GM19468 (cell line): ENCODE measurements around the gene IQCE.
A peak's percentile ranks its signal among the peaks of the same experiment; 100 is the strongest.

Source experiments
- ATAC-seq: cut with Tn5 transposase; IDR thresholded peaks from one replicate; pipeline ENCODE4 v1.9.1; 2021; ENCODE audit warnings: mild to moderate bottlenecking, moderate library complexity, moderate number of reproducible peaks; ENCODE audit not compliant: unreplicated experiment; ENCODE audit errors: extremely low read depth

The IQCE gene, protein sequence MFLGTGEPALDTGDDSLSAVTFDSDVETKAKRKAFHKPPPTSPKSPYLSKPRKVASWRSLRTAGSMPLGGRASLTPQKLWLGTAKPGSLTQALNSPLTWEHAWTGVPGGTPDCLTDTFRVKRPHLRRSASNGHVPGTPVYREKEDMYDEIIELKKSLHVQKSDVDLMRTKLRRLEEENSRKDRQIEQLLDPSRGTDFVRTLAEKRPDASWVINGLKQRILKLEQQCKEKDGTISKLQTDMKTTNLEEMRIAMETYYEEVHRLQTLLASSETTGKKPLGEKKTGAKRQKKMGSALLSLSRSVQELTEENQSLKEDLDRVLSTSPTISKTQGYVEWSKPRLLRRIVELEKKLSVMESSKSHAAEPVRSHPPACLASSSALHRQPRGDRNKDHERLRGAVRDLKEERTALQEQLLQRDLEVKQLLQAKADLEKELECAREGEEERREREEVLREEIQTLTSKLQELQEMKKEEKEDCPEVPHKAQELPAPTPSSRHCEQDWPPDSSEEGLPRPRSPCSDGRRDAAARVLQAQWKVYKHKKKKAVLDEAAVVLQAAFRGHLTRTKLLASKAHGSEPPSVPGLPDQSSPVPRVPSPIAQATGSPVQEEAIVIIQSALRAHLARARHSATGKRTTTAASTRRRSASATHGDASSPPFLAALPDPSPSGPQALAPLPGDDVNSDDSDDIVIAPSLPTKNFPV

DNA sequence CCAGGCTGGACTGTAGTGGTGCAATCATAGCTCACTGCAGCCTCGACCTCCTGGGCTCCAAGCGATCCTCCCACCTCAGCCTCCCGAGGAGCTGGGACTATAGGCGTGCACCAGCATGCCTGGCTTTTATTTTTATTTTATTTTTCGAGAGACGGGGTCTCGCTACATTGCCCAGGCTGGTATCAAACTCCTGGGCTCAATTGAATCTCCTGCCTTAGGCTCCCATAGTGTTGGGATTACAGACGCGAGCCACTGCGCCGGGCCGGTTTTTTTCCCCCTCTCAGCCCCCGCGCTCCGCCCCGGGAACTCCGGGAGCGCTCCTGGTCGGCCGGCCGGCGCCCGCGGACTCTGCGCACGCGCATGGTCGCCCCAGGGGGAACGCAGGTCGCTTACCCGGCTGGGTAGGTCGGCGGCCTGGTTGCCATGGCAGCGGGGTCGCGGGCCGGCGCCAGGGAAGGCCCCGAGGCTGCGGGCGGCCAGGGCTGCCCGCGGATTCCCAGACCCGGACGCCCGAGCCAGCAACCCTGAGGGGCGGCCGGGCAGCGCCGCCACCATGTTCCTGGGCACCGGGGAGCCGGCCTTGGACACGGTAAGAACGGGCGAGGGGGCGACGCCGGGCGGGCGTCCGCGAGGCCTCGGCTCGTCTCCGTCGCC, at the start of gene IQCE:
Gene IQCE, plus strand, starts transcription at position 351 of the 654 bp plus-strand sequence. Its CDS starts 203 bp downstream, at position 554.
- ATAC-seq = peak; percentile 39

DNA sequence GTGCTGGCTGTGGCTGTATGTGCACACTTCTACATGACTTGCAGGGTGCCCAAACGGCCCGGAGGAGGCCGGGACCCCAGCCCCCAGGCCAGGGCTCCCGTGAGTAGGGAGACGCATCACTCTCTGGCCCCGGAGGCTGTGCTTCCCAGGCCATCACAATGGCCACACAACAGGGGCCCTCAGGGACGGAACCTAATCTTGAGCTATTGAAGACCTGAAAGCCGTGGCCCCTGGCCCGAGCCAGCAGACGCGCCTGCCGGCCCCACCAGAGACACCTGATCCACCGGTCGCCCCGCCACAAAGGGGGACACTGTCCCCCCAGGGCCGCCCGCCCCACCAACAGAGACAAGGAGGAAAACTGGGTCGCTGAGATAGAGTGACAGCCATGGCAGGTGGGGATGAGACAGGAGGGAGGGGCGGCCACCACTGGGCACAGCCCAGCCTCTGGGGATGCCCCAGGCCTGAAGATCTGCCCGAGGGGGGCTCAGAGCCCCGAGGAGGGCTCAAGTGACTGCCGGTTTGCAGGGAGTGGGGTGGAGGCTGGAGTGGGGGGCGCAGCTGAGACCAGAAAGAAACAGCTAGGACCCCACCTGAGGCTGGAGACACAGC, 49.4 kb upstream of the IQCE start:
- ATAC-seq = no peak

DNA sequence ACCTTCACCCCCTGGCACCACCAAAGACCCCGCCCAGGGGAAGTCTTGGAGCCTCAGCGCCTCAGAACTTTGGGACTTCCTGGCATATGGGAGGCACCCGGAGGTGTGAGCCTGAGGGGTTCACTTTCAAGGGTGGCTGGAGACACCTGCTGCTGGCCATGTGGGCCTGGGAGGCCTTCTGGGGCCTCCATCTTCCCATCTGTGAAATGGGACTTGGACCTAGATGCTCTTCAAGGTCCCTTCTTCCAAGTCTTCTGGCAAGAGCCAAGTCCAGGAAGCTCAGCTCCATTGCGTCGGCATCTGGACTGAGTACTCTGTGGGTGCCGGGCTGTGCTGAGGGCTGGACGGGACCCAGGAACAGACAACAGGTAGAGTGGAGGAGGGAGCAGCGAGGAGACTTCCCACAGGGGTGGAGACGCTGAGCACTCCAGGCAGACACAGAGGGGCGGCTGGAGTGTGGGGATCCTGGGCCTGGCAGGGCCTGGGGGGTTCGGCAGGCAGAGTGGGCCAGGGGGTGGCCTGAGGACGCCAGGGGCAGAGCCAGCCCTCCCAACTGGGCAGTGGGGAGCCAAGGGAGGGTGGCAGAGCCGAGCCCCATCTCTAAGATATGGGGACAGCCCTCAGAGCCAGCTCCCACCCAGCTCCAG, 48.5 kb upstream of the IQCE start:
- no peak for ATAC-seq

DNA sequence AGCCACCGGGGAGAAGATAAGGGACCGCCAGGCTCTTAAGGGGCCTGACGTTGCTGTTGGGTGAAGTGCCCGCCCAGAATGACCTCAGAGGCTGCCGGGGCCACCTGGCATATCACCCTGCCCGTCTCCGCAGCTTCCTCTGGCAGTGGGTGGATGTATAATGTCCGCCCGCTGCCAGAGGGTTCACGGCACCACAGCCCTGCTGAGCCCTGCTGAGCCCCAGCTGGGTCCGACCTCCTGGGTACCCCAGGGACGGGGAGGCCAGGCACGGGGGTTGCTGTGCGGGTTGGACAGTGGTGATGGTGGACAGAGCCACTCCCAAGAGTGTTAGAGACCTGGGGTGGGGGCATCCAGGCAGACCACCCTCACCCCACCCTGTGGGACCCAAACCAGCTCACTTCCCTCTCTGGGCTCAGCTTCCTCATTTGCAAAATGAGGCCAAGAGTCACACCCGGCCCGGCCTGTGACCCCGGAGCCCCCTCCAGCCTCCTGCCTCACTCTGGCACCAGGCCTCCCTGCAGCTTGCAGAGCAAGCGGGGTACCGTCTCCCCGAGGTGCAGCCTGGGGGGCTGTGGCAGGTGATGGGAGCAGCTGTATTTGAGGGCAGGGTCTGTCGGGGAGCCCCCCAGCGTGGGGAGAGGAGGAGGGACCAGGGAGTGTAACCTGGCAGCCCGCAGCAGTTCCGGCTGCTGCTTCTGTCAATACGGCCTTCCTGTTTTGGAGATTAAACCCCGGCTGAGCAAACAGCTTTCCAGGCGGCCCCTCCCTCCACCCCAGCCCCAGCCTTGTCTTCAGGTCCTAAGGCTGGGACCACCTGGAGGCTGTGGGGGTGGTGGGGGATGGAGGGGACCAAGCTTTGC, 47.6 kb upstream of the IQCE start:
- ATAC-seq = no peak

DNA sequence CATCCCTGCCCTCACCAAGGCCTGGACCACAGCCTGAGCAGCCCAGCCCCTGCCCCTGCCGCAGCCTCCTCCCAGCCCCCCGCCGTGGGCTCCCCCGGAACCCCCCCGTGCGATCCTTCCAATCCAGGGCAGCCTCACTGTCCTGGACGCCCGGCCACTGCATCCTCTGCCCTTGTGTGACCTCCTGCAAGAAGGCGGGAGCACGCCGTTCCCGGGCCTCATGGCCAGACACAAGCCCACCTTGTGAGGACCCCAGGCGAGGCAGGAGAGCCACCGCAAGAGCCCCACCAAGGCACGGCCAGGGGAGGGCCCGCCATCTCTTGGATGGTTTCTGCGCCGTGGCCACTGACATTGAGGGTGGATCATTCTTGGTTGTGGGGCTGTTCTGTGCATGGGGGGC, 47.0 kb upstream of the IQCE start:
- no peak for ATAC-seq

DNA sequence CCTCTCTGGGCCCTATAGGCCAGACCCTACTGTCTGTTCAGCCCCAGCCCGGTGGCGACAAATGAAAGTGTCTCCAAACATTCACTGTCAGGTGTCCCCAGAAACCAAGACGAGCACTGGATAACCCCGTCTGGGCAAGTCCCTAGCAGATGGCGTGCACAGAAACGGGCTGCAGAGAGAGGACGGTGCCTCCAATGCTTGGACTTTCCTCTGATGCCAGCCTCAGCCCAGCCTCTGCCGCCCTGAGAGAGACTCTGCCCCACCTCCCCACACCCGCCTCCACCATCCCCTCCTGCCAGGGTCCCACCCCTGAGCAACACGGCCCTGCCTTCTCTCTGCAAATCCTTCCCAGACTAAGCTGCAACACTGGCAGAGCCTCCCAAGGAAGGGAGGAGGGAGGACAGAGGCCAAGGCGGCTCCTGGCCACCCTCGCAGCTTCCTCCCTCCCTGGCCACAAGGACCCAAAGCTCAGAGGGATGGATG, 46.6 kb upstream of the IQCE start:
- no peak for ATAC-seq

DNA sequence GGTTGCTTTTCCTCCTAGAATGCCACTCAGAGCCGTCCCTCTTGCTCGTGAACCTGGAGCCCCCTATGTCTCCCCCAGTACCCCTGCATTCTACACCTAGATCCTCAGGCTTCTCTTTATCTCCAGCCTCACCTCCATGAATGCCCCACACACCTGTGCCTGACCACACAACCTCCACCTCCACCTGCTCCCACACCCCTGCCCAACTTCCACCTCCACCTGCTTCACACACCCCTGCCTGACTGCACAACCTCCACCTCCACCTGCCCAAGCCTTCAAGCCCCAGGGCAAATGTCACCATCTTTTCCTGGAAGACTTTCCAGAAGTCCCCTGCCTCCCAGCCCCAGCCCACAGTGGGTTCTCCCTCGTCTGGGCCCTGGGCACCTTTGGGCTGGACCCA, 46.1 kb upstream of the IQCE start:
- no peak for ATAC-seq

DNA sequence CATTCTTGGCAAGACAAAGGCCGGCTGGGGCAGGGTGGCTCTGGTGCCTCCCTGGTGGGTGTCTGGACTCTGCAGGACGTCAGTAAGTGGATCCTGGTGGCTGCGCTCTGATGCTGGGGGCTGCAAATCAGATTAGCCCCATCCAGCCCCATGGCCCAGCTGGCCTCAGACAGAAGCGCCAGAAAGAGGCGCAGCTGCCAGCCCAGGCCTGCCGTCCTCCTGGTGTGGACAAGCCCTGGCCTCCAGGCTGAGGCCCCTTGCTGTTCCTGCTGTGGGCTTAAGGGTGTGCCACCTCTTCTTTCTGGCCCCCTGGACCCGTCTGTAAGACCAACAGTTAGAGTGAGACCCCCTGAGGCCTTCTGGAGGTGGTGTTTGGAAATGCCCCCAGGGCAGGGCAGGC, 45.1 kb upstream of the IQCE start:
- no peak for ATAC-seq

DNA sequence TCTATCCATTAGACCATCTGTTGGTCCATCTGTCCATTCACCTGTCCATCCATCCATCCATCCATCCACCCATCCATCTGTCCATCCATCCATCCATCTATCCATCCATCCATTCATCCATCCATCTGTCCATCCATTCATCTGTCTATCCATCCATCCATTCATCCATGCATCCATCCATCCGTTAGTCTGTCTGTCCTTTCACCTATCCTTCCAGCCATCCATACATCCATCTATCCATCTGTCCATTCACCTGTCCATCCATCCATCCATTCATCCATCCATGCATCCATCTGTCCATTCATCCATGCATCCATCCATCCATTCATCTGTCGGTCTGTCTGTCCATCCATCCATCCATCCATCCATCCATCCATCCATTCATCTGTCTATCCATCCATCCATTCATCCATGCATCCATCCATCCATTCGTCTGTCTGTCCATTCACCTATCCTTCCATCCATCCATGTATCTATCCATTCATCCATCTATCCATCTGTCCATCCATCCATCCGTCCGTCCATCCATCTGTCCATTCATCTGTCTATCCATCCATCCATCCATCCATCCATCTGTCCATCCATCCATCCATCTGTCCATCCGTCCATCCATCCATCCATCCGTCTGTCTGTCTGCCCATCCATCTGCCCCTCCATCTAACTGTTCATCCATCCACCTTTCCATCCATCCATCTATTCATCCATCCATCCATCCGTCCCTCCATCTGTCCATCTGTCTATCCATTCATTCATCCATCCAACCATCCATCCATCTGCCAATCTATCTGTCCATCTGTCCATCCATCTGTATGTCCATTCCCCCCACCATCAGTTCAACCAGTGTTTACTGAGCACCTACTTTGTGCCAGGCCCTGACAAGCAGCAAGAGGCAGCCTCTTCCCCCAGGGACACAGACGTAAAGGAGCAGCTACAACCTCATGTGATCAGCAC, 44.0 kb upstream of the IQCE start:
- no peak for ATAC-seq

DNA sequence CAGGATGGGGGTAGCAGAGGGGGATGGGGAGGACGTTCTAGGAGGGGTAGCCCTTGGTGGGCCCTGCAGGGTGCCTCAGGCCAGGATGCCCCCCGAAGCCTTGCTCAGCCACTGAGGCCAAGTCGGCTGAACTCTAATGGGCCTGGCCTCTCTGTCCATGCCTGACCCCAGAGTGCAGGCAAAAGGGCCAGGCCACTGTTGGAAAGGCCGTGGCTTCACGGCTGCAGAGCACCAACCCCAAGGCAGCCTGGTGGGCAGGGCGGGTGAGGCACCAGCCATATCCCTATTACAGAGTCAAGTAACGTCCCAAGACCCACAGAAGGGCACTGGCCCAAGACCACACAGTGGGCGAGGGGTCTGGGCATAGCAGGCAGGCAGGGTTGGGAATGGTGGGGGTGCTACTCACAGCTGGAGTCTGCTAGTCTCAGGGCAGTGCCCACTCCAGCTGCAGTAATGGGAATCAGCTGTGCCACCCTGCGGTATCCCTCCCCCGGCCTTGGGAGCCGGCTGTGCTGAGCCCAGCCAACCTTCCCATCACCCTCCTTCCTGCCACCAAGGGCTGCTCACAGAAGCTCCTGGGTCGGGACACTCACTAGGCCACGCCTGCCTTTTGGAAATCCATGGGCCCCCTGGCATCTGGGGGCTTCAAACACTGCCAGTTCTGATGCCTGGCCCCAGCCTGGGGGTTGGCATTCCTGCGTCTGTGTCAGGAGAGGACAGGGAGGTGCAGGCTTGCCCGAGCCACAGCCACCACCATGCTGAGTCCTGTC, 43.2 kb upstream of the IQCE start:
- no peak for ATAC-seq

DNA sequence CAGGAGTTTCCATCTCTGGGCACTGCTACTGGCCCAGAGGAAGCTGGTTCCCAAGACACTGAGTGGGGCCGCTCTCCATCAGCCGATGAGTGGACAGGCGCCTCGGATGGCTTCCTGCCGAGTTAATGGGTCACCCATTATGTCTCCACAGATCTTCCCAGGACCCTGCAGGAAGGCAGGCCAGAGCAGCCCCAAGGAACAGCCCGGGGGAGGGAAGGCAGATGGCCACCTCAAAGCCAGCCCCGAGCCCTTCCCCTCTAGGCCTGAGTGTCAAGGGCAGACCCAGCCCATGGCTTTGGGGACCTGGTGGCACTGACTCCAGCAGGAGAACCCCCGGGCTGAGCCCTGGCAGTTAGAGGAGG, 42.6 kb upstream of the IQCE start:
- ATAC-seq = no peak

DNA sequence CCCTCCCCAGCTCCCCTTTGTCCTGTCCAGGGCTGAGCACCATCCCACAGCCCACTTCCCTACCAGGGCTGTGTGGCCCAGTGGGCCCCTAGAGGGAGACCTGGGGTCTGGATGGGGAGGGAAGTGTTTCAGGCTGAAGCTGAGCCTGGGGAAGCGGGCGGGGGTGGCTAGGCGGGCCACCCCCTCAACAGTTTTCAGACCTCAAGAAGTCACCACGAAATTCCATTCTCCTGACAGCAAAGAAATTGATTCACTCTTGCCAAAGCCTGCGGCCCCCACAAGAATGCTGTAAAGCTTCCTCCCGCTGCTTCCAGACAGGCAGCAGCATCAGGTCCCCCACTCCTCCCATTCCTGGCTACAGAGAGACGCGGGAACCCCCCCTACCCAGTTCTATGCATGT, 41.8 kb upstream of the IQCE start:
- no peak for ATAC-seq

DNA sequence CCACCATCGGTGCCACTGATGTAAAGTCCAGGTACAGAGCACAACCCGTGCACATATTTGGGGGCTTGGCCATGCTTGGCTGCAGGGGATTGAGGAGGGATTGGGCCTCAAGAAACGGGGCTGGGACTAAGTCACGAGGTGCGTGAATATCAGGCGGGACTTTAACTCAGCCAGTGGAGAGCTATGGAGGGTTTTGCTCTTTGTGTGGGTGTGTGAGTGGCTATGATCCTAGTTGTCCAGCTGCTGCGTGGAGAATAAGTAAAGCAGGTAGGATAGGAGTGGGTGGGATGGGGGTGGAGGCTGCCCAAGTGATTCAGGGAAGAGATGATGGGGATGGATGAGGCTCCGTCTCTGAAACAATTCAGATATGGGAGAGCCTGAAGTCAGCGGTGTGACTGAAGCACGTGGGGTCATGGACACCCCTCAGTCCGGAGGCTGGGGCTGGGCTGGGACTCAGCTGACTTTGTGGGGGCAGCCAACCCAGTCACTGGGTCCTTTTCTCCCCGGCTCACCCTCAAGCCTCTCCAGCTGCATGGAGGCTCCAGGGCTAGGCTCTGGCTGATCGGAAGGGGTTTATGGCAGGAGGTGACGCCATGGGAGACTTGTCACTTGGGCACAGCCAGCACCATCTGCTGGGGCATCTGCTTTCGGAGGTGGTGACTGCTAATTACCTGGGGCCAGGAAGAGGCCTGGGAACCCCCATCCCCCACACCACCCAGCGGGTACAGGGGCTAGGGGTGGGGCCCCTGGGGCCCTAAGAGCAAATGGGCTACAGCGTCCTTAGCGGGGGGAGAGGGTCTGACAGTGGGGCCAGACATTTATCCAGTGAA, 40.9 kb upstream of the IQCE start:
- ATAC-seq = no peak

DNA sequence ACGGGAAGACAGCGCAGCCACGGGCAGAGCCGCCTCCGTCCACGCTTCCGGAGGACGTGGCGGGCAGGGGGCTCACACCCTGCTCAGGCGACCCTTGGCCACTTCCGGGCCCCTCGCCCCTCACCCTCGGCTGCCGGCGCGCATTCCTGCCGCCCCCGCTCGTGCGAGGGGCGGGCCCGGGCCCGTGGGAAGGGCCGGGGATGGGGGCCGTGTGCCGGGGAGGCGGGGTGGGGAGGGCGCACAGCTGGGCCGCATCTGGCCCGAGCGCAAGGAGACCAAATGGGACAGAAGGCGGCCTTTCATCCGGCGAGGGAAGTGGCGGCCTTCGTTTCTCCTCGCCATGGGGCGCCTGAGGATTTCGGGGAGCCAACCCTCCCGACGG, 40.1 kb upstream of the IQCE start:
- ATAC-seq = no peak

DNA sequence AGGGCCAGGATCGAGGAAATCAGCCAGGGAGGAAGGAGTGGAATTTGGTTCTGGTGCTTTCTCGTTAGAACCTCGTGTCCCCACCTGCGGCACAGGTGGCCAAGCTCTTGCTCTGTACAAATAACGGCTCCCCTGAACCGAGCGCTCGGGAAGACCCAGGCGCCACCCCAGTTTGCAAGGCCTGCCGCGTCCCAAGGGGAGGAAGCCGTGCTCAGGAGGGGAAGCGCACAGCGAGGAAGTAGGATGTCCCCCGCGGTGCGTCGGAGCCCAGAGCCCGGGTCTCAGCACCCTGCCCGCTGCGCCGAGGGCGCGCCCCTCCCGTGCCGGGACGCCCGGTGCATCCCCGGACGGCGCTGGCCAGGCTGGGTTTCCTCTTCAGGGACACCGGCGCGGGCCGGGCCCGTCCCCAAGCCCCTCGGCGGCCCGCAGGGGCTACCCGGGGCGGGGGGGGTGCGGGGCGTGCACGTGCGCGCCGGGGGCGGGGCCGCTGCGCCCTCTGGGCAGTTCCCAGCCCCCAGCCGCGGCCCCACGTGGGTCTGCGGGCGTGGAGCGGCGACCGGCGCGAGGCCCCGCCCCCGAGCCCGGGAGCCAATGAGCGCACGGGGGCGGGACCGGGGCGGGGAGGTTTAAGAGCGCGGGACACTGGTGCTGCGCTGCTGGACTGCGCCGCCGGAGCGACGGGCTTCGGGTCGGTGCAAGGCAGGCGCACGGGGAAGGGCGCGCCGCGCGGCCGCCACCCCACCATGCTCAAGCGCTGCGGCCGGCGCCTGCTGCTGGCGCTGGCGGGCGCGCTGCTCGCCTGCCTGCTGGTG, 39.5 kb upstream of the IQCE start, which contains the start of gene LFNG:
Gene LFNG, plus strand, starts transcription at position 656 of the 812 bp plus-strand sequence. Its CDS starts 88 bp downstream, at position 744.
- peak; percentile 56 for ATAC-seq
